Measurements from ENCODE around the gene EIF4G3.

The EIF4G3 gene

GRCh38 chr1:21162740-21163464 lies 13.8 kb downstream of the EIF4G3 start:
- peaks cover 23% of the 10 kb centered on the region for H3K79me2 ChIP-seq (ENCODE audit: low read length)
- H3K4me2 ChIP-seq (ENCODE audit: low read depth, low read length): no peak overlapping the region
- no peaks in the 10 kb centered on the region for H3K9me2 ChIP-seq (replicated peaks; ENCODE audit: insufficient read depth, low read length)
- 0 out of 2 replicates have a peak, but pooled peaks cover 4% of the 10 kb centered on the region for H3K36me3 ChIP-seq (replicated peaks; ENCODE audit: insufficient read depth, low read length)
- no peaks in the 10 kb centered on the region for H4K20me1 ChIP-seq (ENCODE audit: insufficient read depth, low read length)
- no peak for DNase-seq
- no peaks in the 10 kb centered on the region for H3K9me3 ChIP-seq (replicated peaks; ENCODE audit: insufficient read depth, low read length)
- no peaks in the 10 kb centered on the region for H3F3A ChIP-seq (ENCODE audit: insufficient read depth, low read length)
- H3K4me3 ChIP-seq (ENCODE audit: low read length): no peak overlapping the region
- H2AFZ ChIP-seq (ENCODE audit: low read length): no peak overlapping the region
- H3K27ac ChIP-seq (ENCODE audit: low read length): no peak overlapping the region
- H3K27me3 ChIP-seq (replicated peaks; ENCODE audit: insufficient read depth, low read length): no peaks in the 10 kb centered on the region
- H3K9ac ChIP-seq (ENCODE audit: low read length): no peak overlapping the region
- TF ChIP-seq EZH2phosphoT487 (IDR thresholded peaks at IDR 0.05; ENCODE audit: low read length): no peak
- TF ChIP-seq EZH2 (optimal IDR thresholded peaks at IDR 0.05; ENCODE audit: low read depth, low read length): no peak
- TF ChIP-seq CTCF (IDR thresholded peaks at IDR 0.05; ENCODE audit: low read length): no peak
- no peaks in the 10 kb centered on the region for H3K4me1 ChIP-seq (ENCODE audit: low read length)

- H3K9me2 ChIP-seq (replicated peaks; ENCODE audit: insufficient read depth, low read length): no peaks in the 10 kb centered on the region
- TF ChIP-seq EZH2 (optimal IDR thresholded peaks at IDR 0.05; ENCODE audit: low read depth, low read length): no peak
- TF ChIP-seq EZH2phosphoT487 (IDR thresholded peaks at IDR 0.05; ENCODE audit: low read length): no peak
- TF ChIP-seq CTCF (IDR thresholded peaks at IDR 0.05; ENCODE audit: low read length): no peak
- no peak overlapping the region for H2AFZ ChIP-seq (ENCODE audit: low read length)
- no peak overlapping the region for H3K9ac ChIP-seq (ENCODE audit: low read length)
- H3K4me3 ChIP-seq (ENCODE audit: low read length): no peak overlapping the region
- no peaks in the 10 kb centered on the region for H3F3A ChIP-seq (ENCODE audit: insufficient read depth, low read length)
- no peaks in the 10 kb centered on the region for H4K20me1 ChIP-seq (ENCODE audit: insufficient read depth, low read length)
- no peak overlapping the region for H3K4me2 ChIP-seq (ENCODE audit: low read depth, low read length)
- no peak overlapping the region for H3K27ac ChIP-seq (ENCODE audit: low read length)
- no peak for DNase-seq
- 0 out of 2 replicates have a peak, but pooled peaks cover under 1% of the 10 kb centered on the region for H3K36me3 ChIP-seq (replicated peaks; ENCODE audit: insufficient read depth, low read length)
- no peaks in the 10 kb centered on the region for H3K27me3 ChIP-seq (replicated peaks; ENCODE audit: insufficient read depth, low read length)
- H3K9me3 ChIP-seq (replicated peaks; ENCODE audit: insufficient read depth, low read length): no peaks in the 10 kb centered on the region
- H3K4me1 ChIP-seq (ENCODE audit: low read length): no peaks in the 10 kb centered on the region
- H3K79me2 ChIP-seq (ENCODE audit: low read length): peaks cover 21% of the 10 kb centered on the region
These were observed 14.9 kb downstream of the EIF4G3 start for GRCh38 chr1:21161842-21162241.

GRCh38 chr1:21160263-21160796 lies 16.4 kb downstream of the EIF4G3 start:
- Histone ChIP-seq H3K36me3 (replicated peaks; ENCODE audit: insufficient read depth, low read length) (no peaks in the 10 kb centered on the region), H3K27ac (ENCODE audit: low read length) (no peak overlapping the region), H3K9ac (ENCODE audit: low read length) (no peak overlapping the region), H3K4me2 (ENCODE audit: low read depth, low read length) (no peak overlapping the region), H3K9me2 (replicated peaks; ENCODE audit: insufficient read depth, low read length) (no peaks in the 10 kb centered on the region), H3K27me3 (replicated peaks; ENCODE audit: insufficient read depth, low read length) (no peaks in the 10 kb centered on the region), H2AFZ (ENCODE audit: low read length) (no peak overlapping the region), H3K4me3 (ENCODE audit: low read length) (no peak overlapping the region), H3F3A (ENCODE audit: insufficient read depth, low read length) (no peaks in the 10 kb centered on the region; the same call in 1 of the 2 replicates), H3K4me1 (ENCODE audit: low read length) (no peaks in the 10 kb centered on the region), H4K20me1 (ENCODE audit: insufficient read depth, low read length) (no peaks in the 10 kb centered on the region), H3K79me2 (ENCODE audit: low read length) (peaks cover 18% of the 10 kb centered on the region), H3K9me3 (replicated peaks; ENCODE audit: insufficient read depth, low read length) (no peaks in the 10 kb centered on the region)
- no peak for DNase-seq
- no peak for TF ChIP-seq EZH2phosphoT487 (IDR thresholded peaks at IDR 0.05; ENCODE audit: low read length)
- TF ChIP-seq CTCF (IDR thresholded peaks at IDR 0.05; ENCODE audit: low read length): no peak
- TF ChIP-seq EZH2 (optimal IDR thresholded peaks at IDR 0.05; ENCODE audit: low read depth, low read length): no peak
